K562 treated with DMSO at 1 percent for 24 hours (cell line): ENCODE results near the gene PPIL6. TPM values are rescaled to one million over a fixed set of nuclear protein-coding genes. Genes with fewer than 3 reads are reported as not detected.

Experiments used
- total RNA-seq: library from RNA; unstranded; fragments of 300-600 nt; gene quantifications from 2 replicates; pipeline ENCODE4 v1.2.3, GENCODE V29; 2022; ENCODE audit warnings: low read depth; ENCODE audit not compliant: insufficient read depth

Gene PPIL6
- total RNA-seq = 0.42 and 1.7 TPM in 2 replicates

DNA sequence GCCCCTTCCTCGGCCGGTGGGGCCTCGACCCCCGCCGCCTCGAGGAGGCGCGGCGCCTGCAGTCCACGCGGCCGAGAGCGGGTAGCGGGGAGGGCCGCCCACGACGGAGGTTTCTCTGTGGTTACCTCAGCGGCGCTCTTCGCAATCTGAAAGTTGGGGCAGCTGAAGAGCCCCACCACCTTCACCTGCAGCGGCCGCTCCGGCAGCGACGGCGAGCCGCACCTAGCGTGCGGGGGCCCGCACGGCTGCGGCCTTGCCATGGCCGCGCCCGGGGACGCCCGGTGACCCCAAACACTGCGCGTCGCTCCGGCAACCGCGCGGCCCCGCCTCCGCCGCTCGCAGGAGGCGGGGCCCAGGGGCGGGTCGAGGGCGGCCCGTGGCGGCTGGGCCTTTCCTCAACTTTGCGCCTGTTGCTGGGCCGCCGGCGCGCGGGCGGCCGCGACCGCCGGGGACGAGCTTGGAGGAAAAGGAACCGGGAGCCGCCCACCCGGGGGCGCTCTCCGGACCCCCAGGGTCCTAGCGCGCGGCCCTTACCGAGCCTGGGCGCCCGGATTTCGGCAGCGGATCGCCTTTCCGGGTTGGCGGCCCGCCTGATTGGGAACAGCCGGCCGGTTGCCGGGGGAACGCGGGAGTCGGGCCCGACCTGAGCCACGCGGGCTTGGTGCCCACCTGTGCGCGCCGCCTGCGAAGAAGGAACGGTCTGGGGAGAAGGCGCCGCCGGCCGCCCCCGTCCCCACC lies at the start of gene PPIL6, which contains the start of gene SMPD2:
PPIL6 (minus strand) TSS at position 298 of the 738 bp plus-strand sequence; CDS start at position 260, 38 bp downstream.
SMPD2 (plus strand) TSS at position 394 of the 738 bp plus-strand sequence. CDS start 398 bp downstream, outside the sequence.

GRCh38 chr6:109482905-109483734 lies 42.7 kb upstream of the PPIL6 start, which contains the start of gene ZBTB24:
TSS of gene ZBTB24 (minus strand) at chr6:109483219. CDS start at chr6:109482026, 1,193 bp downstream.

GRCh38 chr6:109455437-109456110 lies 15.1 kb upstream of the PPIL6 start, which contains the start of gene MICAL1:
TSS of gene MICAL1 (minus strand) at chr6:109455772. CDS start at chr6:109454196, 1,576 bp downstream.

GRCh38 chr6:109381747-109382575 lies 58.5 kb downstream of the PPIL6 start, which contains the start of gene CD164:
TSS of gene CD164 (minus strand) at chr6:109382467. CDS start at chr6:109382378, 89 bp downstream.

Other genes starting within 250 kb of the PPIL6 start
- 149 and 150 TPM in 2 replicates for gene CD164, start 58.2 kb downstream of the PPIL6 start, total RNA-seq
- gene SMPD2, start 96 bp upstream of the PPIL6 start, total RNA-seq = 12.4 and 13.9 TPM in 2 replicates
- gene MICAL1, start 15.1 kb upstream of the PPIL6 start, total RNA-seq = 14.9 and 15.2 TPM in 2 replicates
- gene ZBTB24, start 42.6 kb upstream of the PPIL6 start, total RNA-seq = 3.9 and 4.6 TPM in 2 replicates